Measurements from ENCODE around the gene TMEM121. TPM values are rescaled to one million over a fixed set of nuclear protein-coding genes. Genes with fewer than 3 reads are reported as not detected.

The TMEM121 gene
- total RNA-seq, 1 donor from 2014 or later: 4.0 TPM

GRCh38 chr14:105537580-105538474, 11.4 kb downstream of the TMEM121 start:
- H3K27ac ChIP-seq (ENCODE audit: low read depth, low read length): no peak overlapping the region
- no peaks in the 10 kb centered on the region for H3K36me3 ChIP-seq (ENCODE audit: insufficient read depth, low read length)
- Mint-ChIP-seq H3K9me3 (ENCODE audit: unreplicated experiment) (peaks cover 2% of the 10 kb centered on the region), H3K27me3 (ENCODE audit: low read depth, unreplicated experiment) (peaks cover 43% of the 10 kb centered on the region), H3K27ac (ENCODE audit: unreplicated experiment) (no peak overlapping the region), H3K4me1 (ENCODE audit: low read depth, unreplicated experiment) (no peaks in the 10 kb centered on the region), H3K4me3 (ENCODE audit: unreplicated experiment) (no peak overlapping the region), H3K36me3 (ENCODE audit: low read depth, unreplicated experiment) (peaks cover 1% of the 10 kb centered on the region)
- no peaks in the 10 kb centered on the region for H3K79me2 ChIP-seq (ENCODE audit: insufficient read depth, low read length)
- no peak overlapping the region for H3K4me3 ChIP-seq (ENCODE audit: insufficient read depth, low read depth, low read length)
- H3K4me2 ChIP-seq (ENCODE audit: low read length): no peak overlapping the region
- DNase-seq (ENCODE audit: low read depth): no peak
- H3K9me3 ChIP-seq (ENCODE audit: insufficient read depth, low read depth, low read length): no peaks in the 10 kb centered on the region
- no peak for FAIRE-seq
- no peak overlapping the region for H3K9ac ChIP-seq (ENCODE audit: low read length)
- peaks cover 2% of the 10 kb centered on the region for H3K27me3 ChIP-seq (ENCODE audit: insufficient read depth, low read length)
- no peak overlapping the region for H2AFZ ChIP-seq (ENCODE audit: low read depth, low read length)
- TF ChIP-seq EZH2 (IDR thresholded peaks at IDR 0.05; ENCODE audit: insufficient read depth, low read length) (no peak), CTCF (IDR thresholded peaks at IDR 0.05; ENCODE audit: insufficient read depth, low read depth, low read length) (peak; percentile 51)
- H3K4me1 ChIP-seq (ENCODE audit: insufficient read depth, low read length): no peaks in the 10 kb centered on the region
- H4K20me1 ChIP-seq (ENCODE audit: insufficient read depth, low read length): no peaks in the 10 kb centered on the region

- no peaks in the 10 kb centered on the region for H3K4me1 Mint-ChIP-seq (ENCODE audit: low read depth, unreplicated experiment)
- TF ChIP-seq EZH2 (IDR thresholded peaks at IDR 0.05; ENCODE audit: insufficient read depth, low read length) (no peak), CTCF (IDR thresholded peaks at IDR 0.05; ENCODE audit: insufficient read depth, low read depth, low read length) (no peak)
- H3K79me2 ChIP-seq (ENCODE audit: insufficient read depth, low read length): no peaks in the 10 kb centered on the region
- no peak overlapping the region for H3K4me3 ChIP-seq (ENCODE audit: insufficient read depth, low read depth, low read length)
- no peaks in the 10 kb centered on the region for H3K36me3 Mint-ChIP-seq (ENCODE audit: low read depth, unreplicated experiment)
- H3K27me3 Mint-ChIP-seq (ENCODE audit: low read depth, unreplicated experiment): peaks cover 36% of the 10 kb centered on the region
- peaks cover 5% of the 10 kb centered on the region for H3K9me3 Mint-ChIP-seq (ENCODE audit: unreplicated experiment)
- no peaks in the 10 kb centered on the region for H3K4me1 ChIP-seq (ENCODE audit: insufficient read depth, low read length)
- no peak overlapping the region for H3K27ac Mint-ChIP-seq (ENCODE audit: unreplicated experiment)
- no peak overlapping the region for H2AFZ ChIP-seq (ENCODE audit: low read depth, low read length)
- no peak overlapping the region for H3K27ac ChIP-seq (ENCODE audit: low read depth, low read length)
- no peaks in the 10 kb centered on the region for H4K20me1 ChIP-seq (ENCODE audit: insufficient read depth, low read length)
- H3K9me3 ChIP-seq (ENCODE audit: insufficient read depth, low read depth, low read length): no peaks in the 10 kb centered on the region
- no peak overlapping the region for H3K9ac ChIP-seq (ENCODE audit: low read length)
- no peak for FAIRE-seq
- H3K4me3 Mint-ChIP-seq (ENCODE audit: unreplicated experiment): no peak overlapping the region
- no peak overlapping the region for H3K4me2 ChIP-seq (ENCODE audit: low read length)
- no peak for DNase-seq (ENCODE audit: low read depth)
- H3K36me3 ChIP-seq (ENCODE audit: insufficient read depth, low read length): no peaks in the 10 kb centered on the region
- peaks cover 4% of the 10 kb centered on the region for H3K27me3 ChIP-seq (ENCODE audit: insufficient read depth, low read length)
These were observed 12.2 kb downstream of the TMEM121 start for GRCh38 chr14:105538481-105539049.
